ENCODE measurements around the gene C9orf40. TPM values are rescaled to one million over a fixed set of nuclear protein-coding genes. Genes with fewer than 3 reads are reported as not detected.
A peak's percentile ranks its signal among the peaks of the same experiment; 100 is the strongest.

The C9orf40 gene
- total RNA-seq, 2 donors from 2014 or later, result 1.6 to 1.7 TPM

DNA sequence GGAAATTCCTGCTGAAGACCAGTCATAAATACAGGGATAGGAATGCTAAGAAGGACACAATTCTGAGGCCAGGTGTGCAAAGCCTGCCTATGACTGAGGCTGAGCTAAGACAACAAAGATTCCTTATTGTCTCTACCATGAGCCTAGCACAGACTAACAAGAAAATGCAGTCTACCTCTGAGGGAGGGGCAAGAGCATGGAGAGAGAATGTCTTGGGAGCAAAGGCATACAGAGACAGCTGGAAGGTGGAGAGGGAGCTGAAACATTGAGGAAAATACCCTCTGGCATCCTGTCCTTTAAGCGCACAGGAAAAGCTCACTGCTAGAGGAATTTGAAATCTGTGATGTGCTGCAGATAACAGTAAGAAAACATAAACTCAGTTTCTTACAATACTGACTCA is 8.8 kb upstream of the C9orf40 start:
- DNase-seq (ENCODE audit: low spot score), result no peak
- no peaks in the 10 kb centered on the region for H3K36me3 ChIP-seq
- no peaks in the 10 kb centered on the region for H3K27me3 ChIP-seq
- peaks cover 0 to 11% of the 10 kb centered on the region in 2 donors for H3K9me3 ChIP-seq
- TF ChIP-seq, protein P1, sequence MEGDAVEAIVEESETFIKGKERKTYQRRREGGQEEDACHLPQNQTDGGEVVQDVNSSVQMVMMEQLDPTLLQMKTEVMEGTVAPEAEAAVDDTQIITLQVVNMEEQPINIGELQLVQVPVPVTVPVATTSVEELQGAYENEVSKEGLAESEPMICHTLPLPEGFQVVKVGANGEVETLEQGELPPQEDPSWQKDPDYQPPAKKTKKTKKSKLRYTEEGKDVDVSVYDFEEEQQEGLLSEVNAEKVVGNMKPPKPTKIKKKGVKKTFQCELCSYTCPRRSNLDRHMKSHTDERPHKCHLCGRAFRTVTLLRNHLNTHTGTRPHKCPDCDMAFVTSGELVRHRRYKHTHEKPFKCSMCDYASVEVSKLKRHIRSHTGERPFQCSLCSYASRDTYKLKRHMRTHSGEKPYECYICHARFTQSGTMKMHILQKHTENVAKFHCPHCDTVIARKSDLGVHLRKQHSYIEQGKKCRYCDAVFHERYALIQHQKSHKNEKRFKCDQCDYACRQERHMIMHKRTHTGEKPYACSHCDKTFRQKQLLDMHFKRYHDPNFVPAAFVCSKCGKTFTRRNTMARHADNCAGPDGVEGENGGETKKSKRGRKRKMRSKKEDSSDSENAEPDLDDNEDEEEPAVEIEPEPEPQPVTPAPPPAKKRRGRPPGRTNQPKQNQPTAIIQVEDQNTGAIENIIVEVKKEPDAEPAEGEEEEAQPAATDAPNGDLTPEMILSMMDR (IDR thresholded peaks at IDR 0.05), result no peak
- no peak overlapping the region for H3K27ac ChIP-seq
- no peak overlapping the region for H3K4me3 ChIP-seq
- H3K4me1 ChIP-seq, result no peaks in the 10 kb centered on the region

DNA sequence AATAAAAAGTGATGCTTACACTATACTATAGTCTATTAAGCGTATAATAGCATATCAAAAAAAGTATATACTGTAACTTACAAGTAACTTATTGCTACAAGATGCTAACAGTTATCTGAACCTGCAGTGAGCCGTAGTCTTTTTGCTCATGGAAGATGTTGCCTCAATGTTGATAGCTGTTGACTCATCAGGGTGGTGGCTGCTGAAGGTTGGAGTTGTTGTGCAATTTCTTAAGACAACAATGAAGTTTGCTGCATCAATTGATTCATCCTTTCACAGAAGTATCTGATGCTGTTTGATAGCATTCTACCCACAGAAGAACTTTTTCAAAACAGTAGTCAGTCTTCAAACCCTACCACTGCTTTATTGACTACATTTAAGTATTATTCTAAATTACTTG is 7.8 kb upstream of the C9orf40 start:
- Histone ChIP-seq H3K4me3 (no peak overlapping the region), H3K4me1 (no peaks in the 10 kb centered on the region), H3K9me3 (peaks cover 0 to 11% of the 10 kb centered on the region in 2 donors), H3K27ac (no peak overlapping the region), H3K27me3 (no peaks in the 10 kb centered on the region), H3K36me3 (no peaks in the 10 kb centered on the region)
- TF ChIP-seq, protein P1 (IDR thresholded peaks at IDR 0.05), result no peak
- DNase-seq (ENCODE audit: low spot score), result no peak

DNA sequence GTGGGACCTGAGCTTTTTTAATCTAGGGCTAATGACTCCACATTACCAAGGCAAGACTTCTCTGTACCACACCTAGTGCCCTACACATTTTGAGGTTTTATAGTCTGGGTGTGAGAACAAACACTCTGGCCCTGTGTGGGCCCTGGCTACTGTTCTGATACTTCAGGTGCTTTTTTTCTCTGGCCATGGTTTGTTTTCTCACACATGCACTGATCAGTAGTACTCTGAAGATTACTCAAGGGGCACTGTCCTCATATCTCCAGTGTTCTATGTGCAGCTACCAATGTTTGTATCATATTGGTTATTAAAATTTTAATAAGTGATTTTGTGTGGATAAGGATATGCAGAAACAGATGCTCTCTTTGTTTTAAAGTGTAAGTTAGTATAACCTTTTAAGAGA is 5.9 kb upstream of the C9orf40 start:
- H3K27me3 ChIP-seq, result no peaks in the 10 kb centered on the region
- TF ChIP-seq, protein P1 (IDR thresholded peaks at IDR 0.05), result no peak
- H3K4me3 ChIP-seq, result no peak overlapping the region
- DNase-seq (ENCODE audit: low spot score), result no peak
- H3K9me3 ChIP-seq, result peaks cover 0 to 11% of the 10 kb centered on the region in 2 donors
- H3K4me1 ChIP-seq, result no peaks in the 10 kb centered on the region
- H3K27ac ChIP-seq, result no peak overlapping the region
- H3K36me3 ChIP-seq, result no peaks in the 10 kb centered on the region

DNA sequence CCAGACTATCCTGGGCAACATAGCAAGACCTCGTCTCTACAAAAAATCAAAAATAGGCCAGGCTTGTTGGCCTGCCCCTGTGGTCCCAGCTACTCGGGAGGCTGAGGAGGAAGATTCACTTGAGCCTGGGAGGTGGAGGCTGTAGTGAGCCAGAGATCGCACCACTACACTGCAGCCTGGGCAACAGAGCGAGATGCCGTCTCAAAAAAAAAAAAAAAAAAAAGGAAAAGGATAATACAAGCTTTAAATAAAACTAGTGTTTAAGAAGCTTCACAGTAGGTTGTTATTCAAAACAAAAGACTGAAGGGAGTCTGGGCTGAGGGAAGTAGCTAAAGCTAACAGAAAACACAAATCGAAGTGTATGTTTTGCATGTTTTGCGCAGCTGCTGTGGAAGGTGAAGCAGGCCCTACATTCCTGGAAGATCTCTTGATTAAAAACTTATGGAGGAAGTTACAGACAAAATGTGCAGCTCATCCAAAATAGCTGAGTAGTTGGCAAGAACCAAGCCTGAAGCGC is 581 bp upstream of the C9orf40 start:
- H3K4me3 ChIP-seq, result peak overlapping the region; percentile 79 to 92
- DNase-seq (ENCODE audit: low spot score), result no peak
- TF ChIP-seq, protein P1 (IDR thresholded peaks at IDR 0.05), result no peak

DNA sequence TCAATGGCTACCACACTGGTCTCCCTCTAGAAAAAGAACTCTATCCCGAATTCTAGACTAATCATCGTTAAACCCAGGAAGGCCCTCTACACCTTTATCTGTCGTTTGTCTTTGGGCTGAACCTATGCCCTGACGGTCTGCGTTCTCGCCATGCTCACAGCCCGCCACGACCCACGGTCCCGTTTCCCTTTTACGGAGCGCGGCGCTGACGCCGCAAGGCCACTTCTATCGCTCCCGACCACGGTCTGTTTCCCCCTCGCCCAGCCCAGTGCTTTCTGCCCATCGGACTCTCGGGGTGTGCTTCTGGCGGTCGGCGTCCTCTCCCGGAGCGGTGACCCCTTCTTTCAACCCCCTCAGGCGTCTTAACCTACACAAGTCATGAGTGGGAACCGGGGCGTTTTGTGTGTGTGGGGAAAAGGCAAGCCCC is 974 bp downstream of the C9orf40 start:
- H3K4me3 ChIP-seq, result peak overlapping the region; percentile 79 to 92
- no peaks in the 10 kb centered on the region for H3K9me3 ChIP-seq
- H3K4me1 ChIP-seq, result peaks cover 0 to 7% of the 10 kb centered on the region in 2 donors
- no peak for DNase-seq (ENCODE audit: low spot score)
- no peaks in the 10 kb centered on the region for H3K27me3 ChIP-seq
- TF ChIP-seq, protein P1 (IDR thresholded peaks at IDR 0.05), result no peak
- peak overlapping the region; percentile 97 for H3K27ac ChIP-seq
- H3K36me3 ChIP-seq, result no peaks in the 10 kb centered on the region

More for the DNA sequence above, 581 bp upstream of the C9orf40 start:
- Histone ChIP-seq H3K36me3 (no peaks in the 10 kb centered on the region), H3K27ac (peak overlapping the region; percentile 97), H3K4me1 (peaks cover 0 to 7% of the 10 kb centered on the region in 2 donors), H3K9me3 (no peaks in the 10 kb centered on the region), H3K27me3 (no peaks in the 10 kb centered on the region)
